A549 treated with ZK216348 at 1 μM for 4 hours (cell line): ENCODE results near the gene UGT2B10. TPM values are rescaled to one million over a fixed set of nuclear protein-coding genes. Genes with fewer than 3 reads are reported as not detected.

Source experiments
- total RNA-seq: library from RNA; stranded (reverse); fragments of 200-300 nt; extraction: Qiagen RNA extraction; gene quantifications from 5 replicates; pipeline ENCODE4 v1.2.3, GENCODE V29; 2022; ENCODE audit warnings: low read depth

UGT2B10 gene
- not detected in 5 replicates for total RNA-seq

GRCh38 chr4:68815617-68816409 lies at the start of gene UGT2B10:
UGT2B10 (plus strand) TSS chr4:68815994; CDS start chr4:68816020, 26 bp downstream.

Other genes starting within 250 kb of the UGT2B10 start
- not detected in 5 replicates for gene UGT2B17, start 239.7 kb upstream of the UGT2B10 start, total RNA-seq
- gene UGT2B15, start 145.3 kb upstream of the UGT2B10 start, total RNA-seq: 0.06 to 0.19 TPM in 2 of 5 replicates, not detected in the others
- 0.06 to 0.24 TPM (median 0.13 TPM) in 4 of 5 replicates, not detected in the other for gene UGT2A3, start 135.8 kb downstream of the UGT2B10 start, total RNA-seq